ENCODE data around the gene SUCLA2.

DNA sequence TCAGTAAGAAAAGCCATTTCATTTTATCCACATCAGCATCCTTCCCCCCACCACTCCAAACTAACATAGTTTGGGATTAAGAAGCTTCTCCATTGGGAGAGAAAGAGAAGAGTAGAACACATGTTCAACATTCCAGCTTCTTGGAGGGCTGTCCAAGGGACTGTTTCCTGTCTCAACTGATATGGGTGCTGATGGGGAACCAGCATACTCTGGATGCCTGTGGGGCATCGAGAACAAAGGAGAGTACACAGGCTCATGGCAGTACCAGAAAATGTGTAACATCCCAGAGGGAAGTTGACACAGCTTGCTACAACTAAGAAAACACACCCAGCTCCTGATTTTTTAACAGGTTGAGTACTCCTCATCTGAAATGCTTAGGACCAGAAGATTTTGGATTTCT, 24.7 kb downstream of the SUCLA2 start:
- TF ChIP-seq, protein P1, sequence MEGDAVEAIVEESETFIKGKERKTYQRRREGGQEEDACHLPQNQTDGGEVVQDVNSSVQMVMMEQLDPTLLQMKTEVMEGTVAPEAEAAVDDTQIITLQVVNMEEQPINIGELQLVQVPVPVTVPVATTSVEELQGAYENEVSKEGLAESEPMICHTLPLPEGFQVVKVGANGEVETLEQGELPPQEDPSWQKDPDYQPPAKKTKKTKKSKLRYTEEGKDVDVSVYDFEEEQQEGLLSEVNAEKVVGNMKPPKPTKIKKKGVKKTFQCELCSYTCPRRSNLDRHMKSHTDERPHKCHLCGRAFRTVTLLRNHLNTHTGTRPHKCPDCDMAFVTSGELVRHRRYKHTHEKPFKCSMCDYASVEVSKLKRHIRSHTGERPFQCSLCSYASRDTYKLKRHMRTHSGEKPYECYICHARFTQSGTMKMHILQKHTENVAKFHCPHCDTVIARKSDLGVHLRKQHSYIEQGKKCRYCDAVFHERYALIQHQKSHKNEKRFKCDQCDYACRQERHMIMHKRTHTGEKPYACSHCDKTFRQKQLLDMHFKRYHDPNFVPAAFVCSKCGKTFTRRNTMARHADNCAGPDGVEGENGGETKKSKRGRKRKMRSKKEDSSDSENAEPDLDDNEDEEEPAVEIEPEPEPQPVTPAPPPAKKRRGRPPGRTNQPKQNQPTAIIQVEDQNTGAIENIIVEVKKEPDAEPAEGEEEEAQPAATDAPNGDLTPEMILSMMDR (conservative IDR thresholded peaks at IDR 0.05; ENCODE audit: low read length), result no peak
- no peak for TF ChIP-seq EZH2phosphoT487 (IDR thresholded peaks at IDR 0.05; ENCODE audit: borderline replicate concordance)

Data from Loucy (cell line).